Activated effector memory CD4-positive, alpha-beta T cell treated with Interleukin-2 at 50 U/mL for 16 hours (primary cell): ENCODE measurements around the gene CGNL1.

Experiments used
- DNase-seq: peaks from one replicate; pipeline ENCODE4 v3.0.0-alpha.2; 2020

The CGNL1 gene, protein sequence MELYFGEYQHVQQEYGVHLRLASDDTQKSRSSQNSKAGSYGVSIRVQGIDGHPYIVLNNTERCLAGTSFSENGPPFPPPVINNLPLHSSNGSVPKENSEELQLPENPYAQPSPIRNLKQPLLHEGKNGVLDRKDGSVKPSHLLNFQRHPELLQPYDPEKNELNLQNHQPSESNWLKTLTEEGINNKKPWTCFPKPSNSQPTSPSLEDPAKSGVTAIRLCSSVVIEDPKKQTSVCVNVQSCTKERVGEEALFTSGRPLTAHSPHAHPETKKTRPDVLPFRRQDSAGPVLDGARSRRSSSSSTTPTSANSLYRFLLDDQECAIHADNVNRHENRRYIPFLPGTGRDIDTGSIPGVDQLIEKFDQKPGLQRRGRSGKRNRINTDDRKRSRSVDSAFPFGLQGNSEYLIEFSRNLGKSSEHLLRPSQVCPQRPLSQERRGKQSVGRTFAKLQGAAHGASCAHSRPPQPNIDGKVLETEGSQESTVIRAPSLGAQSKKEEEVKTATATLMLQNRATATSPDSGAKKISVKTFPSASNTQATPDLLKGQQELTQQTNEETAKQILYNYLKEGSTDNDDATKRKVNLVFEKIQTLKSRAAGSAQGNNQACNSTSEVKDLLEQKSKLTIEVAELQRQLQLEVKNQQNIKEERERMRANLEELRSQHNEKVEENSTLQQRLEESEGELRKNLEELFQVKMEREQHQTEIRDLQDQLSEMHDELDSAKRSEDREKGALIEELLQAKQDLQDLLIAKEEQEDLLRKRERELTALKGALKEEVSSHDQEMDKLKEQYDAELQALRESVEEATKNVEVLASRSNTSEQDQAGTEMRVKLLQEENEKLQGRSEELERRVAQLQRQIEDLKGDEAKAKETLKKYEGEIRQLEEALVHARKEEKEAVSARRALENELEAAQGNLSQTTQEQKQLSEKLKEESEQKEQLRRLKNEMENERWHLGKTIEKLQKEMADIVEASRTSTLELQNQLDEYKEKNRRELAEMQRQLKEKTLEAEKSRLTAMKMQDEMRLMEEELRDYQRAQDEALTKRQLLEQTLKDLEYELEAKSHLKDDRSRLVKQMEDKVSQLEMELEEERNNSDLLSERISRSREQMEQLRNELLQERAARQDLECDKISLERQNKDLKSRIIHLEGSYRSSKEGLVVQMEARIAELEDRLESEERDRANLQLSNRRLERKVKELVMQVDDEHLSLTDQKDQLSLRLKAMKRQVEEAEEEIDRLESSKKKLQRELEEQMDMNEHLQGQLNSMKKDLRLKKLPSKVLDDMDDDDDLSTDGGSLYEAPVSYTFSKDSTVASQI

GRCh38 chr15:57375827-57376695 is at the start of gene CGNL1:
Gene CGNL1, plus strand, starts transcription at chr15:57376505. Its CDS starts 61,495 bp downstream, at chr15:57438000.
- DNase-seq, result no peak

DNA sequence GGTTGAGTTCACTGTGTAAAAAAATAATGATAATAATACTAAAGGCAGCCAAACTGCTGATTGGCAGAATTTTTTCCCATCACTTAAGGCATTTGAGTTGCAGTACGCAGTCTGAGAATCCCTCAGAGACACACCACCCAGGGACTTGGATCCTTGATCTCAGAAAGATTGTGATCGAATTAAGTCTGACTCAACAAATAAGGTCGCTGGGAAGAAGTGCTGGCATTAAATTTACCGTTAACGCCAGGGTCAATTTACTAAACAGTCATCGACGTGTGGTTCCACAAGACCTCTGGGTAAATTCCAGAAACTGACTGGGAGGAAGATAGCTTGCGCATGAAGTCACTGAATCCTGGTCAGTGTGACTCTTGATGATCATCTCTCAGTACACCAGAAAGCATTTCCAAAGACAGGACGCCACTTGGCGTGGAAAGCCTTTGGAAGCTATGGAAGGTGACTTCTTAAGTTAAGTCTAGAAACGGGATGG is 48.3 kb upstream of the CGNL1 start:
- no peak for DNase-seq

- DNase-seq, result no peak
These were observed 47.8 kb upstream of the CGNL1 start for GRCh38 chr15:57328479-57328878.

- DNase-seq, result no peak
These were observed 47.4 kb upstream of the CGNL1 start for GRCh38 chr15:57328897-57329296.

DNA sequence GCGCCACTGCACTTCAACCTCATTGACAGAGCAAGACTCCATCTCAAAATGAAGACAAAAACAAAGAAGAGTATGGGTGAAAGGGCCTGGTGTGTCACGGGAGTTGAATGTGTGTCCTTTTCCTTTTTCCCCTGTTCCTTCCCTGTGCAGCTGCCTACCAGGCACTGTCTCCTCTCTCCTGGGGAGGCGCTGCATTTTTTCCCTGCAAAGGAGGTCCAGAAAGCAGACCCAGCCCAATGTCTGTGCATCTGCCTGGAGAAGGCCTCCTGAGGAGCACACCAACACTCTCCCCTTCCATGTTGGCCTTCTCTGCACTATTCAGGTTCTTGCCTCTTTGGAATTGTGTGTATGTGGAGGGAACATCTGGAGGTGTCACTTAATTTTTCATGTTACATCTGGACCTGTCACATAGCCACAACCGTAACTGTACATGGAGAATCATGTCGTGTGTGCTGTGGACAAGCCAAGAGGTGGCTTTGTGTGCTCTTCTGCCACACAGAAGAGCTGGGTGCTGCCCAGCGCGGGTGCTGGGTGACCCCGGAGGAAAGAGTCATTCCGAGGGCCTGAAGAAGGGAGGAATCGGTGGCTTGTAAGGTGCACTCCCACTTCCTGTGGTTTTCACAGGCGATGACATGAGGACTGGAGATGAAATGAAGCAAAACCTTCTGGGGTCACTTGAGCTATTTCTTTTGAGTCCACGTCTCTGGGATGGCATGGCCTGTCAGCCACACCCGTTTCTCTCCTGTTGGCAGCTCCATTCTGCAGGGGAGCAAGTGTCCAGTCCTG is 46.5 kb upstream of the CGNL1 start:
- DNase-seq, result no peak

- no peak for DNase-seq
These were observed 45.5 kb upstream of the CGNL1 start for GRCh38 chr15:57330619-57331340.

DNA sequence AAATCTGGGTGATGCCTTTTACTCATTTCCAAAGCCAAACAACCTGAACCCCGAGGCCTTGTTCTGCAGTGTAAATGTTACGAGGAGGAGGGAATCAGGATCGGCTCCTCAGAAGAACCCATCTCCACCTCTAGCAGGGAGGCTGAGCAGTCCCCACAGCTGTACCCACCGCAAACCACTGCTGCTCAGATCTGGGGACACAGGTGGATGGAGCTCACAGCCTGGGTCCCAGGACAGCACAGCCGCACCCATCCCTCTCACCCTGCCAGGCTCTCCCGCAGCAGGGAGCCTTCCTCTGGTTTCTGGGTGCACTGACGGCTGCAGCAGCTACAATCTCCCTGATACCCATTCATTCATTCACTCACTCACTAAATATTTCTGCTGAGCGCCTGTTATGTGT is 44.0 kb upstream of the CGNL1 start:
- no peak for DNase-seq

GRCh38 chr15:57333487-57333886 is 42.8 kb upstream of the CGNL1 start:
- no peak for DNase-seq

DNA sequence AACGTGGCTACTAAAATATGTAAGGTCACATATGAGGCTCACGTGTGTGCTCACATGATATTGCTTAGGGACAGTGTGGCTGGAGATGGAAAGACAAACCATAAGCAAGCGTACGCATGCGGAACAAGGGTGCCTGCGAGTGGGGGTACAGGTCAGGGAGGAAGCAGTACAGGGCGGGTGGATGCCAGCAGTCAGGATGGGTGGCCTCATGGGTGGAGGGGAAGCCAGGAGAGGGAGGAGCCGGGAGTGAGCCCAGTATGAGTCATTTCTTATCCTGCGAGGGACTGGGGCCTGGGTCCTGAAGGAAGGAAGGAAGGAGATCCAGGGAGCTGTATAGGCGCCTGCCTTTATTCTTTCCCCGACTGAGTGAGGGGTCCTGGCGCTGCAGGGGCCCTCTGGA is 42.0 kb upstream of the CGNL1 start:
- no peak for DNase-seq

DNA sequence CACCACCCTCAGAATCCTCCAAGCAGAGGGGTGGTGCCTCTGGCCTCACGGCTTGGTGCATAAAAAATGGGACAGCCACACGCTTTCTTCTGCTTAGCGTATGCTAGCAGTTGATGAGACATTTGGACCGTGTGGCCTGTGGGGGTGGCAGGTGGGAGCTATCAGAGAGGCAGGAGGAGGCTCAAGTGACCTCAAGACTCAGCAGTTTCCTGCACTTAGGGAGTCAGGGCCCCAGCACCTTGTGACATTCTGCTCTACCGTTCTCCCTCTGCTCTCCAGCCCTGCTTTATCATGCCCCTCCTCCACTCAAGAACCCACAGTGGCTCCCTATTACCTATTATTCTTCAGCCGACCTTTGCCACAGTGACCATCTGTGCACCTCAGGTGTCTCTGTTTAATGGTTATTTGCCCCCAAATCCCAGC is 41.0 kb upstream of the CGNL1 start:
- no peak for DNase-seq

- no peak for DNase-seq
These were observed 40.6 kb upstream of the CGNL1 start for GRCh38 chr15:57335719-57336118.

DNA sequence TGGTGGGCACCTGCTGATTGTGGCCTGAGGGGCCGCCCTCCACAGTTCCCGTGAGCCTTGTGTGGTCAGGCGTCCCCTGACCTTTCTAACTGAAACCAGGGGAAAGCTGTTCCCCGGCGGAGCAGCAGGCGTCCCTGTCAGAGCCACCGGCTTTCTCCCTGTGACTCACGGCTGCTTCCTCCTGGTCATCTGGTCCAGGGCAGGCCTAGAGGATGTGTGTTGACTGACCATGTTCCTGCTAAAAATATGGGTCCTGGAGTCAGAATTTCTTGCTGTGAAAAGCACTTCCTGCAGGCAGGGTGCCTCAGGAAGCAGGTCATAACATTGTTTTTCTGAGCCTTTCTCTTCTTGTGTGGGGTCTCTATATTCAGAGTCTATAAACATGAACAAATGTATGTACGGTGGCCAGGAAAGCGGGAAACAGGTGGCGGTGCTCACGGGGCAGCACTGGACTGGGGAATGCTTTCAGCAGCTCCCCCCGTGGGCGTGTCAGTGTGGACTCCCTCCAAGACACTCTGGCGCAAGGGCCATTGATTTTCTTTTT is 38.4 kb upstream of the CGNL1 start:
- DNase-seq, result no peak

DNA sequence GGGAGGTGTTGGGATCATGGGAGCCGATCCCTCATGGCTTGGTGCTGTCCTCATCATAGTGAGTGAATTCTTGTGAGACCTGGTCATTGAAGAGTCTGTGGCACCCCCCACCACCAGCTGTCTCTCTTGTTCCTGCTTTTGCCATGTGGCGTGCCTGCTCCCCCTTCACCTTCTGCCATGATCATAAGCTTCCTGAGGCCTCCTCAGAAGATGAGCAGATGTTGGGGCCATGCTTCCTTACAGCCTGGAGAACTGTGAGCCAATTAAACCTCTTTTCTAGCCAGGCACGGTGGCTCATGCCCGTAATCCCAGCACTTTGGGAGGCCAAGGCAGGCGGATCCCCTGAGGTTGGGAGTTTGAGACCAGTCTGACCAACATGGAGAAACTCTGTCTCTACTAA is 37.0 kb upstream of the CGNL1 start:
- DNase-seq, result no peak

DNA sequence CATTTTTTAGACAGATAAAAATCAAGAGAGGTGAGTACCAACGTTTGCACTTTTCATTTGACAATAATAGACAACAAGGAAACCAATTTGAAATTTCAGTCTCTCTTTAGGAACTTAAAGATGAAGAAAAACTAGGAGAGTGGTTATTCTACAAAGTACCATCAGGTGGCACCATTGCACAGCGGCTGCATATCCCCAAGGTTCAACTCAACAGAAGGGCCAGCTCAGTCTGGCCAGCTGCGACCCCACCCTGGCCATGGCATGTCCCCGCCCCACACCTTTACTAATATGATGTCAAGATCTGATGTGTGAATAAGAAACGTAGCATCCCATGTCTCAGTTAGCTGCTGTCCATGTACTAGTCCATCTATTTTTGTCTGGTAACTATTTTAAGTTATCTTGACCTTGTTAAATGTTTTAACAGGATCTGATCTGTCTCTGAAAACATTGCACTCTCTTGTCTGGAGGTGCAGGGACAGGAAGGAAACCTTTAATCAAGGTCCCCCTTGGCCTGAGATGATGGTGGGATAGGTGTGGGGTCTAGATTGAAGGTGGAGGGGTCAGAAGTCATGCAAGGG is 35.5 kb upstream of the CGNL1 start:
- DNase-seq, result no peak

- DNase-seq, result no peak
These were observed 33.3 kb upstream of the CGNL1 start for GRCh38 chr15:57343048-57343447.

DNA sequence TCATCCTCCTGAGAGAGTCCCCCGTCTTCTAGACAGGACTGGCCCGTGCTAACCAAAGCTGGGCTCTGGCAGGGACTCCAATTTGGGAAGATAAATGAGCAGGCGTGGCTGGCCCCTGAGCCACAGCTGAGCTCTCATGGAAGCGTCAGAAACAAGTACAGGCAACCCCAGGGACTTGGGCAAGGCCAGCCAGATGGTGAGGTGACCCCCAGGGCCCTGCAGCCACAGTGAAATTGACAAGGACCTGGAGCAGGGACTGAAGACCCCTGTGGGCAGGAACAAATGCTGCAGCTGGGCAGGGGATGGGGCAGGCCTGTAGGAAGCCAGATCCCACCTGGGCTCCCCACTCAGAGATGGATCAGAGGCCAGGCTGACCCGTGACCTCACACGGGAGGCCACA is 32.8 kb upstream of the CGNL1 start:
- no peak for DNase-seq

GRCh38 chr15:57344282-57344681 is 32.0 kb upstream of the CGNL1 start:
- DNase-seq, result no peak

DNA sequence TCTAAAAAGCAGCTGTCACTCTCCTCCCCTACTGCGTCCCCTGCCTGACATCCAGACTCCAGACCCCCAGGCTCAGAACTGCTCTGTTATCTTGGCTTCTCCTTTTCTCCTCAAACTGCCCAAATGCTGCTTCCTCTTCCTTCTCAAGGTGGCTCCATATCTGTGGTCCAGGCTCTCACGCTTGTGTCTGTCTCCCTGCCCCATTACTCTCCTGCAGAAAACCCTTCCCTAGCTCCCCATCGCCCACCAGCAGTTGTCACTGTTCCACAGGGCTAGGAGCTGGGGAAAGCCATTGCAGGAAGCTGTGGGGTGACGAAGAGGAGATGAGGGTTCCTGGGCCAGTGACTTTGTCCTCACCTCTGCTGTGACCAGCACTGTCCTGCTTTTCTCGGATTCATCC is 30.7 kb upstream of the CGNL1 start:
- no peak for DNase-seq

DNA sequence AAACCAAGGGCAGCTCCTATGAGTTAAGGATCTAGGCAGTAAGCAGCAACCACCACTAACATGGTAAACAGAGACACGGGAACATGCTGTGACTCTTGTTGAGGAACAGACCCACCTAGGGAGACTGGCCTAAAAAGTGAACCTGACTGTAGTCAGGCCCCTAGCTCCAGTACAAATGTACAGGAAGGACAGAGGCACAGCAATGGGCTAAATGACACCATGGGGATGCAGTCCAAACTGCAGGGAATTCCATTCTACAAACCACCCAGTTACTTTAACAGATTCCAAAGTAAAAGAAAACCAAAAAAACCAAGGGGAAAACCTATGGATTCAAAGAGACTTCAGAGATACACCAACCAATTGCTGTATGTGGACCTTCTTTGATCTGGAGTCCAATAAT is 28.2 kb upstream of the CGNL1 start:
- no peak for DNase-seq
